HG02642 (cell line): ENCODE data around the gene UBC.

Experiments
- ATAC-seq: cut with Tn5 transposase; IDR thresholded peaks from one replicate; pipeline ENCODE4 v1.9.1; 2021; ENCODE audit warnings: mild to moderate bottlenecking; ENCODE audit not compliant: unreplicated experiment, poor library complexity

The UBC gene

DNA sequence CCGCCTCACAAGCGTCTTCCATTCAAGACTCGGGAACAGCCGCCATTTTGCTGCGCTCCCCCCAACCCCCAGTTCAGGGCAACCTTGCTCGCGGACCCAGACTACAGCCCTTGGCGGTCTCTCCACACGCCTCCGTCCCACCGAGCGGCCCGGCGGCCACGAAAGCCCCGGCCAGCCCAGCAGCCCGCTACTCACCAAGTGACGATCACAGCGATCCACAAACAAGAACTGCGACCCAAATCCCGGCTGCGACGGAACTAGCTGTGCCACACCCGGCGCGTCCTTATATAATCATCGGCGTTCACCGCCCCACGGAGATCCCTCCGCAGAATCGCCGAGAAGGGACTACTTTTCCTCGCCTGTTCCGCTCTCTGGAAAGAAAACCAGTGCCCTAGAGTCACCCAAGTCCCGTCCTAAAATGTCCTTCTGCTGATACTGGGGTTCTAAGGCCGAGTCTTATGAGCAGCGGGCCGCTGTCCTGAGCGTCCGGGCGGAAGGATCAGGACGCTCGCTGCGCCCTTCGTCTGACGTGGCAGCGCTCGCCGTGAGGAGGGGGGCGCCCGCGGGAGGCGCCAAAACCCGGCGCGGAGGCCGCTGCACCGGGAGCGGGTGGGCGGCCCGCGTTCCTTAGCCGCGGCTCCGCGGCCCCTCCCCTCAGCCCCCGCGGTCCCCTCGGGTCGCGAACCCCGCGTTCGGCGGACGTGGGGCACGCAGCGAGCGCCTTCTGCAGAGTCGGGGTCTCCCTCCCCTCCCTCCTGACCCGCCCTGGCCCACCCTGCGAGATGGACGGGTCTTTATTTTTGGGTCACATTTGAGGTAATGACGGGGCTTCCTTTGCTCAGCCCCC, at the start of gene UBC:
UBC (minus strand) TSS at position 259 of the 847 bp plus-strand sequence. CDS start 879 bp downstream, outside the sequence.
- peak; percentile 52 for ATAC-seq

- ATAC-seq, result no peak
Observed at GRCh38 chr12:124963211-124963610, 48.8 kb upstream of the UBC start.

- ATAC-seq, result no peak
Observed at GRCh38 chr12:124961055-124961454, 46.6 kb upstream of the UBC start.

DNA sequence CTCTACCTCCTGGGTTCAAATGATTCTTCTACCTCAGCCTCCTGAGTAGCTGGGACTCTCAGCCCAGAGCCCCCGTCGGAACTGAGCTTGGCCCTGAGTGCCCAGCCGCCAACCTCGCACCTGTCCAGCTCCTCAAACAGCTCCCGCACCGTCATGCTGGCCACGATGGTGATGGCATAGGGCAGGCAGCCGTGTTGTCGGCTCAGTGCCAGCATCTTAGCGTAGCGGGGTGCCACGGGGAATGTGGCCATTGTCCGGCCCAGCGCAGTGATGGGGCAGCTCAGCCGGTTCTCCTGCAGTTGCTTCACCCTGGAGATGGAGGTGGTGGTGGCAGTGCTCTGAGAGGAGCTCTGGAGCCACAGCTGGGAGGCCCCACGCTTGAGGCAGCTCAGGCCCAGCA, 42.1 kb upstream of the UBC start:
- ATAC-seq, result no peak

DNA sequence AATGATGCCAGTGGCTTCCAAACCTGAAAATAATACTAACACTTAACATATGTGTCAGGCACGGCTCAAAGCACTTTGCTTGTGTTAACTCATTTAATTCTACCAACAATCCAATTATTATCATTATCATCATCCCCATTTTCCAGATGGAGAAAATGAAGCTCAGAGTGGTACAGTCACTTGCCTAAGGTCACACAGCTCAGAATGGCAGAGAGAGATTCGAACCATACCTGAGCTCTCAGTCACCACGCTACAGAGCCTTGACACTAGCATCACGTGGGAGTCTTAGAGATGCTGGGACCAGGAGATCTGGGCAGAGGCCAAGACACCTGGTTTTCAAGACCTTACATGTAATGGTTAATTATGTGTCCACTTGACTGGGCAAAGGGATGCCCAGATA, 40.3 kb upstream of the UBC start:
- no peak for ATAC-seq

GRCh38 chr12:124953689-124954405, 39.4 kb upstream of the UBC start:
- ATAC-seq, result no peak

- ATAC-seq, result no peak
Observed at GRCh38 chr12:124952801-124953200, 38.4 kb upstream of the UBC start.

DNA sequence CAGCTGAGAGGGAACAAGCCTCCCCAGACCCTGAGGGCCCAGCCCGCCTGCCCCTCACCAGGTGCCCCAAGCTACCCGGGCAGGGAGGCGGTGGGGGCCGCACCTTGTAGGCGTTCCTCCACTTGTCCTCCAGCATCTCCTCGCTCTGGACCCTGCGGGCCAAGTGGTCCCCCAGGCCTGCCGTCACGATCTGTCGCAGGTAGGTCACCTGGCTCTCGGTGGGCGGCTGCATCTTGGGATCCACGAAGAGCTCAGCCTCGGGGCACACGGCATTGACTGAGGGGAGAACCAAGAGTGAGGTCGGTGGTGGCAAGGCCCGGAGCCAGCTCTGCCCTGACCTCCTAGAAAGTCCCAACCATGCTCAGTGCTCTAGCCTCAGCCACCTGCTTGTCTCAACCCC, 37.8 kb upstream of the UBC start:
- ATAC-seq, result no peak

DNA sequence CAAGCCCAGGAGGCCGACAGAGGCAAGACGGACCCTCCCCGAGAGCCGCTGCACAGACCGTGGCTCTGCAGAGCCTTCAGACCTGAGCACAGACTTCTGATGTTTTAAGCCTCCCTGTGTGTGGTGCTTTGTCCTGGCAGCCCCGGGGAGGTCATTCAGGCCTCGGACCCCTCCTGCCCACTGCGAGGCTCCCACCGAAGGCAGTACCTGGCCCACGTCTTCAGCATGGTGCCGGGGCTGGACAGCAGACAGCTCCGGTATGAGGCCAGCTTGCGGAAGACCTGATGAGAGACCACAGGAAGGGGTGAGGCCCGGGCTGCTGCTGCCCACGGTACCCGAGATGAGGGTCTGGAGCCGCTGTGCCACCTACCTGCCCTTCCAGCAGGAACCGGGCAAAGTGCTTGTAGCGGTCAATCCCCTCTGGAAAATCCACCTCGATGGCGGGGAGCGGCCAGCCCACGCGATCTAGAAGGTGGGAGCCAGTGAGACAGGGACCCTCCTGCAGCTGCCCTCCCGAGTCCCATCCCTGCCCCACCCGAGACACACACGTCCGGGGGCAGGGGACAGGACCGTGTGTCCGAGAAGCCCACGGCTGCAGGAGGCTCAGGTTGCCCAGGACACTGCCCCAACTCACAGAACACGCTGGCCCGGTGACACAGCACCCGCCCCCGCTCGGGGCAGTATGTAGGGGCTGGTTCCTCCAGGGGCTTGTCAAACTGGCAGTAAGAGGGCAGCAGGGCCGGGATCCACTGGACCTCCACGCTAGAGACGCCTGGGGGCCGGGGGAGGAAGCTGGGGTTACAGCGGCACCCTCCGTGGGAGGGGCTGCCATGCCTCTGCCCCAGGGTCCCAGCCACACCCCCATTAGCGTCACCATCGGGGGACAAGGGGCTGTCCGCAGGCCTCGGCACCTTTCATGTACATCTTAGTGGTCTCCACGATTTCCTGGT, 35.6 kb upstream of the UBC start:
- ATAC-seq, result no peak

GRCh38 chr12:124949066-124949465, 34.6 kb upstream of the UBC start:
- no peak for ATAC-seq

DNA sequence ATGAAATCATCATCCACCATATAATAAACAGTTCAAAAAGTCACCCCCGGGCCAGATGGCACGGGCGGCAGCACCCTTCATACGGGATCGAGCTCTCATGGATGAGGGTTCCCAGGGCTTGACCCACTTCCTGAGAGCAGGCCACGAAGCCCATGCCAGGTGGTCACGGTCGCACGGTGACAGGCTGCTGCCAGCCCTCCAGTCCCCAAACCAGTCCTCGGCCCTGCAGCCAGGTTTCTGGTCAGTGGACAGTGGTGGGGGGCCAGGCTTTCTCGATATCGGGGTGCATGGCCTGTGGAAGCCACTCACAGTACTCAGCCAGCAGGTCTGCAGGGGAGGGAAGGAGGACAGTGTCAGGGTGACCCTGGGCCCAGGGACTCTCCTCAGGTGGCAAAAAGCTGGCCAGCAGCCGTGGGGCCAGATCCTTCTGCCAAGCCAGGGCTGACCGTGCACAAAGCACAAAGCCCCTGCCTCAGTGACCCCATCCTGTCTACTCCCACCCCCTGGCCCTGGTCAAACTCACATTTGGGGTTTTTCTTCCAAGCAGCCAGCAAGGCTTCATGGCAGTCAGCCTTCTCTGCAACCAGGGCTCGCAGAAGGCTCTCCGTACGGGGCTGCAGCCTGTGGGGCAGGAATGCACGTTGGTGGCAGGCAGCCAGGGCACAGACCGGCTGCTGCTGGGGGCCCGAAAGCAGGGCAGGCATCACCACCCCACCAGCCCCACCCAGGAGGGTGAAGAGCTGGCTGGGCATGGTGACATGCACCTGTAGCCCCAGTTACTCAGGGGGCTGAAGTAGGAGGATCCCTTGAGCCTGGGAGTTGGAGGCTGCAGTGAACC, 33.3 kb upstream of the UBC start:
- no peak for ATAC-seq

- ATAC-seq, result no peak
Observed at GRCh38 chr12:124947013-124947412, 32.6 kb upstream of the UBC start.

DNA sequence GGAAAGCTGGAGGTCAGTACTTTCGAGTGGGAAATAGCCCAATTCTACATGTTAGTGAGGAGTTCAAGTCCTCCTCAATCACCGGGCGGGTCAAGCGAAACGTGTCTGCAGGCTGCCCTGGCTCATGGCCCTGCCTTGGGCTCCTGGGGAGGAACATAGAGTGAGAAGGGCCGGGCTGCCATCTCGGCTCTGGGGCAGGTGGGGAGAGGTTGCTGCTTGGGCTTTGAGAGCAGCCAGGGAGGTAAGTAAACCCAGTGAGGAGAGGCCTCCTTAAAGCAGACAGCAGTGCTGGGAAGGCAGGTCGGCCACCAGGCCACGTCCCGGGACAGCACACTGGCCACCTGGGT, 32.0 kb upstream of the UBC start:
- no peak for ATAC-seq

- ATAC-seq, result no peak
Observed at GRCh38 chr12:124941170-124941527, 26.7 kb upstream of the UBC start.

- ATAC-seq, result peak; percentile 48
Observed at GRCh38 chr12:124940393-124941169, 26.1 kb upstream of the UBC start.

- no peak for ATAC-seq
Observed at GRCh38 chr12:124940143-124940392, 25.6 kb upstream of the UBC start.

- peak; percentile 67 for ATAC-seq
Observed at GRCh38 chr12:124939421-124940142, 25.1 kb upstream of the UBC start.

DNA sequence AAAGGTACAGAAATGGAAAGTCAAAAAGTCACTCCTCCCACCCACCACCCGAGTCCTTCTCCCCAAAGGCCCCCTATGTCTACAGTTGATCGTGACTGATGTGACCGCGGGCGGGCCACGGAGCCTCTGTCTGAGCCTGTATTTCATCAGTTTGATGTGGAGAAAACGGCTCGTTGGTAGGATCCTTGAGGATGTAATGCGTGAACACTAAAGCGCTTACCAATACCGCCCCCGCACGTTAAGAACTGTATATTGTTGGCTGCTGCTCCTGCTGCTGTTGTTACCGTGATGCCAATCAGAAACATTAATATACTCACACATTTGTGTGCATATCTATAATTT, 24.6 kb upstream of the UBC start:
- ATAC-seq, result peak; percentile 35

DNA sequence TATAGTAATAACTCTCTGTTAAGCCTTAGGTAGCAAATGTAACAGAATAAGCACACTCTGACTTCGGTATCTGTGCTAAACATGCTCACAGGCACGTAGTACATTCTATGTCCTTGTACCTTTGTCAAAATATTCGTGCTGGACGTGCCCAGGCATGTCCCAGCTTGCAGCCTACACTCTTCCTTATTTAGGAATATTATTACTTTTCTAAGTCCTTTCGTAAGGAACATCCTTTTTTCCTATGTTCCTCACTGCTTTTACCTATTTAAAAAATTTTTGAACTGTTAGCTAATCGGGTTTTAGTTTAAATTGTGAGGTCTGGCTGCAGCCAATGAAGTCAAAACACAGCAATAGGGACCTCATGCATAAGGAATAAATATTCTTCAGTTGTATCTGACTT, 24.1 kb upstream of the UBC start:
- ATAC-seq, result no peak
